IPS DF 6.9 (cell line): ENCODE data around the gene UQCC2.

ENCODE experiments used
- DNase-seq: peaks from one replicate; pipeline ENCODE4 v3.0.0-alpha.2; 2013; ENCODE audit warnings: low read depth, low spot score
- H3K27ac ChIP-seq: one replicate; pipeline ENCODE4 v1.5.1; 2013; ENCODE audit warnings: low read length, control low read depth
- H3K27me3 ChIP-seq: 2 replicates; pipeline ENCODE4 v1.6.1; 2013; ENCODE audit warnings: mild to moderate bottlenecking, low read length; ENCODE audit not compliant: control insufficient read depth, insufficient read depth
- H3K36me3 ChIP-seq: 2 replicates; pipeline ENCODE4 v1.6.1; 2013; ENCODE audit warnings: low read length; ENCODE audit not compliant: control insufficient read depth, insufficient read depth
- H3K4me1 ChIP-seq: 2 replicates; pipeline ENCODE4 v1.6.1; 2013; ENCODE audit warnings: low read length; ENCODE audit not compliant: control insufficient read depth, insufficient read depth
- H3K4me3 ChIP-seq: 2 replicates; pipeline ENCODE4 v1.5.1; 2013; ENCODE audit warnings: mild to moderate bottlenecking, low read length
- H3K9me3 ChIP-seq: 2 replicates; pipeline ENCODE4 v1.6.1; 2013; ENCODE audit warnings: low read length, inconsistent platforms; ENCODE audit not compliant: control insufficient read depth, insufficient read depth
- WGBS: extraction: QIAGEN DNeasy Blood & Tissue Kit; methylation state at CpG from one replicate; pipeline ENCODE4 v1.1.7; 2013; ENCODE audit warnings: mixed read lengths, missing lambda C conversion rate; ENCODE audit not compliant: insufficient read length, insufficient coverage; 5-methylcytosine and 5-hydroxymethylcytosine counted together

Gene UQCC2

DNA sequence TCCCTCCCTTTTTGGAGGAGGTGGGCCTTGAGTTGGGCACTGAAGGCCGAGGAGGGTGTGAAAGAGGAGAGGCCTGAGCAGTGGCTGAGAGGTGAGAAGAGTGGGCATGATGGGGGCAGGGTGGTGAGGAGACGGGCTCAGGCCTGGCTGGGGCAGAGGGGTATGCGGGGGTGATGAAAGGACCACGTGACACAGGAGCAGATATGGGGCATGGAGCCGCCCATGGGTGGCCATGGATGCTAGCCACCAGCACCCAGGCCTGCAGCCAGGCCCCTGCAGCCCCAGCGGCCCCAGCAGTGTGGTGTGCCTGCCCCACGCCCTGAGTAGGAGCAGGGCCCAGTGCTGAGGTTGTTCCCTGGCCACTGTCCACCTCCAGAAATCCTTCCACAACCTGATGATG lies 26.5 kb downstream of the UQCC2 start:
- Histone ChIP-seq H3K27ac (no peak overlapping the region), H3K4me1 (no peaks in the 10 kb centered on the region), H3K9me3 (no peaks in the 10 kb centered on the region), H3K27me3 (no peaks in the 10 kb centered on the region), H3K4me3 (no peak overlapping the region), H3K36me3 (peaks cover 68% of the 10 kb centered on the region)
- DNase-seq = no peak
- WGBS = no CpG with 5 or more reads among the region's 7 CpGs

DNA sequence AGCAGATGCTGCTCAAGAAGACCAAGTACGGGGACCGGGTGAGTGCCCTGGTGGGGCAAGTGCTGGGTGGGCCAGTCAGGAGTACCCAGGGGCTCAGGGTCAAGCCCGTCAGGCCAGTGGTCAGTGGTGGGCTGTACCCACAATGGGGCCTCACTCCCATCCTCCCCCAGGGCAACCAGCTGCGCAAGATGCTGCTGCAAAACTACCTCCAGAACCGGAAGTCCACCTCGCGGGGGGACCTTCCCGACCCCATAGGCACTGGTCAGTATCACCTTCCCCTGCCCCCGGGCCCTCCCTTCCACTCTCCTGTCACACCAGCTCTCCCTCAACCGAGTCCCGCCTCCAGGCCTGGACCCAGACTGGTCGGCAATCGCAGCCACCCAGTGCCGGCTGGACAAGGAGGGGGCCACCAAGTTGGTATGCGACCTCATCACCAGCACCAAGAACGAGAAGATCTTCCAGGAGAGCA lies 27.0 kb downstream of the UQCC2 start:
- no peaks in the 10 kb centered on the region for H3K27me3 ChIP-seq
- no peak overlapping the region for H3K4me3 ChIP-seq
- H3K4me1 ChIP-seq = no peaks in the 10 kb centered on the region
- no CpG with 5 or more reads among the region's 16 CpGs for WGBS
- H3K9me3 ChIP-seq = no peaks in the 10 kb centered on the region
- no peak for DNase-seq
- peaks cover 70% of the 10 kb centered on the region for H3K36me3 ChIP-seq
- no peak overlapping the region for H3K27ac ChIP-seq

GRCh38 chr6:33683576-33684427 lies 27.7 kb downstream of the UQCC2 start:
- Histone ChIP-seq H3K4me3 (no peak overlapping the region), H3K36me3 (peaks cover 65% of the 10 kb centered on the region), H3K27me3 (no peaks in the 10 kb centered on the region), H3K27ac (no peak overlapping the region), H3K4me1 (no peaks in the 10 kb centered on the region), H3K9me3 (no peaks in the 10 kb centered on the region)
- no CpG with 5 or more reads among the region's 19 CpGs for WGBS
- no peak for DNase-seq

DNA sequence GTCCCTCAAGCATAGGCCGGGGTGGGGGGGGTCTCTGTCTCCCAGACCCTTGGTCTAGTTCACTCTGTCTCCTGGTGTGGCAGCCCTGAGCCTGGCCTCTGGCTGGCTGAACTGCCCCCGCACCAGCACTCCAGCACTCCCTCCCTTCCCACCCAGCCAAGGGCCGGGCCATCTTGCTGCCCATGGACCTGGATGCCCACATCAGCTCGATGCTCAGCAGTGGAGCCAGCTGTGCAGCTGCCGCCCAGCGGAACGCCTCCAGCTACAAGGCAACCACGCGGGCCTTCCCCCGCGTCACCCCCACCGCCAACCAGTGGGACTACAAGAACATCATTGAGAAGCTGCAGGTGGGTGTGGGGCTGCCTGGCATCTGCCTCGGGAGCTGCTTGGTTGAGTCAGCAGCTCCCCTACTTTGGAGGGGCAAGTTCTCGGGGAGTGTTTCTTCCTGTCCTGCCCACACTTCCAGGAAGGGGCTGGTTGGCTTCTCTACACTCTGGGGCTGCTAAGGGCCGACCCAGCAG lies 28.4 kb downstream of the UQCC2 start:
- Histone ChIP-seq H3K36me3 (peaks cover 63% of the 10 kb centered on the region), H3K4me1 (no peaks in the 10 kb centered on the region), H3K27me3 (no peaks in the 10 kb centered on the region), H3K27ac (no peak overlapping the region), H3K9me3 (no peaks in the 10 kb centered on the region), H3K4me3 (no peak overlapping the region)
- no peak for DNase-seq
- no CpG with 5 or more reads among the region's 15 CpGs for WGBS

GRCh38 chr6:33682341-33682740 lies 29.2 kb downstream of the UQCC2 start:
- H3K4me1 ChIP-seq = no peaks in the 10 kb centered on the region
- no CpG with 5 or more reads among the region's 13 CpGs for WGBS
- H3K36me3 ChIP-seq = peaks cover 59% of the 10 kb centered on the region

DNA sequence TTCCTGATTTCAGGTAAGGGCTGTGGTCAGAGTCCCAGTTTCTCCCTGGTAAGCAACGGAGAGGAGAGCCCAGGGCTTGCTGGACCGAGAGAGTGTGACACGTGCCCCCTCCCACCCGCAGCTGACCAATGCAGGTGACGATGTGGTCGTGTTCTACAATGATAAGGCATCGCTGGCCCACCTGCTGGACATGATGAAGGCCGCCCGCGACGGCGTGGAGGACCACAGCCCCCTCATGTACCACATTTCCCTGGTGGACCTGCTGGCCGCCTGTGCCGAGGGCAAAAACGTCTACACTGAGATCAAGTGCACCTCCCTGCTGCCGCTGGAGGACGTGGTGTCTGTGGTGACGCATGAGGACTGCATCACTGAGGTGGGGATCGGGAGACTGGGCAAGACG lies 31.7 kb downstream of the UQCC2 start:
- peaks cover 46% of the 10 kb centered on the region for H3K36me3 ChIP-seq
- H3K9me3 ChIP-seq = no peaks in the 10 kb centered on the region
- H3K4me3 ChIP-seq = no peak overlapping the region
- no peak overlapping the region for H3K27ac ChIP-seq
- no CpG with 5 or more reads among the region's 20 CpGs for WGBS
- H3K27me3 ChIP-seq = no peaks in the 10 kb centered on the region
- DNase-seq = no peak
- no peaks in the 10 kb centered on the region for H3K4me1 ChIP-seq

More at GRCh38 chr6:33682341-33682740, 29.2 kb downstream of the UQCC2 start:
- Histone ChIP-seq H3K9me3 (no peaks in the 10 kb centered on the region), H3K4me3 (no peak overlapping the region), H3K27ac (no peak overlapping the region), H3K27me3 (no peaks in the 10 kb centered on the region)
- DNase-seq = no peak

DNA sequence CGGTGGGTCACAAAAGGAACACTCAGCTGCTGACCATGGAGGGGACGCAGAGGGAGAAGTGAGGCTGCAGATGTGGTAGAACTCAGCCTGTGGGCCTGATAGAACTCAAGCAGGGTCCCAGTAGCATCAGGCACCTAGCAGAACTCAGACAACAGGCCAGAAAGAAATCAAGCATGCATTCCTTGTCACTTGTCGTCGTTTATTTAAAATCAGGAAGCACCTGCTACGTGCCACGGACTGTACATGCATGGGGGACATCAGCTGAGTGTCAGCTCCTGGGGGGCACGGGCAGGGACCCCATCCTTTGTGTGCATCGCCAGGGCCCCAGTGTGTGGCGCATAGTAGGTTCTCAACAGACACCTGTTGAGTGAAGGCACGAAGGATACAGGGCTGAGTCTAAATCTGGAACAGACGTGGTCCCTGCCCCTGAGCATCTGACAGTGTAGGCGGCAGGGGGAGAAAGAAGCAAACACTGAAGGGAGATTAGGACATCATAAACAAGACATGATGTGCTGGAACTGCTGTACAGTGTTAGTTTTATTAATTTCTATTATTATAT lies 32.5 kb downstream of the UQCC2 start:
- H3K27ac ChIP-seq = no peak overlapping the region
- WGBS = no CpG with 5 or more reads among the region's 12 CpGs
- peaks cover 41% of the 10 kb centered on the region for H3K36me3 ChIP-seq
- no peak overlapping the region for H3K4me3 ChIP-seq
- no peak for DNase-seq
- no peaks in the 10 kb centered on the region for H3K9me3 ChIP-seq
- H3K4me1 ChIP-seq = no peaks in the 10 kb centered on the region
- no peaks in the 10 kb centered on the region for H3K27me3 ChIP-seq

GRCh38 chr6:33678233-33678931 lies 33.1 kb downstream of the UQCC2 start:
- Histone ChIP-seq H3K36me3 (peaks cover 41% of the 10 kb centered on the region), H3K27ac (no peak overlapping the region), H3K4me3 (no peak overlapping the region), H3K4me1 (no peaks in the 10 kb centered on the region), H3K9me3 (no peaks in the 10 kb centered on the region), H3K27me3 (no peaks in the 10 kb centered on the region)
- no peak for DNase-seq
- WGBS = no CpG with 5 or more reads among the region's 24 CpGs

DNA sequence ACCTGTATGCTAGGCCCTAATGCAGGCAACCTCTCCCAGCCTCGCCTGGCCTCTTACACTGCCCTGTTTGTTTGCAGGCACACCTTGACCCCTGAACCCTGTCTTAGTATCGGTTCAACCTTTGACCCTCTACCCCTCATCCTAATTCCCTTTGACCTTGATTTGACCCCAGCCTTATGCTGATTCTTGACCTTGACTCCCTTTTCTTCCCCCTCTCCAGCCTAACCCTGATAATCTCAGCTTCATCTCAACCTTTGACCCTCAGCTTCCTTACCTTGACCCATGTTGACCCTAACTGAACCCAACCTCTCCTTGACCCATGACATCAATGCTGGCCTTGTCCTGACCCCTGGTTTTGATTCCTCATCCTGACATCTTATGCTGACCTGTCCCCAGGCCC lies 33.8 kb downstream of the UQCC2 start:
- WGBS = no CpG with 5 or more reads among the region's 2 CpGs
- peaks cover 36% of the 10 kb centered on the region for H3K36me3 ChIP-seq

GRCh38 chr6:33677143-33677660 lies 34.3 kb downstream of the UQCC2 start:
- Histone ChIP-seq H3K27ac (no peak overlapping the region), H3K4me3 (no peak overlapping the region), H3K27me3 (no peaks in the 10 kb centered on the region), H3K4me1 (no peaks in the 10 kb centered on the region), H3K9me3 (no peaks in the 10 kb centered on the region), H3K36me3 (peaks cover 34% of the 10 kb centered on the region)
- no CpG with 5 or more reads among the region's 8 CpGs for WGBS
- no peak for DNase-seq

More for the DNA sequence above, 33.8 kb downstream of the UQCC2 start:
- Histone ChIP-seq H3K27ac (no peak overlapping the region), H3K4me3 (no peak overlapping the region), H3K4me1 (no peaks in the 10 kb centered on the region), H3K9me3 (no peaks in the 10 kb centered on the region), H3K27me3 (no peaks in the 10 kb centered on the region)
- DNase-seq = no peak
